ENCODE measurements around the gene AAGAB.

The AAGAB gene

DNA sequence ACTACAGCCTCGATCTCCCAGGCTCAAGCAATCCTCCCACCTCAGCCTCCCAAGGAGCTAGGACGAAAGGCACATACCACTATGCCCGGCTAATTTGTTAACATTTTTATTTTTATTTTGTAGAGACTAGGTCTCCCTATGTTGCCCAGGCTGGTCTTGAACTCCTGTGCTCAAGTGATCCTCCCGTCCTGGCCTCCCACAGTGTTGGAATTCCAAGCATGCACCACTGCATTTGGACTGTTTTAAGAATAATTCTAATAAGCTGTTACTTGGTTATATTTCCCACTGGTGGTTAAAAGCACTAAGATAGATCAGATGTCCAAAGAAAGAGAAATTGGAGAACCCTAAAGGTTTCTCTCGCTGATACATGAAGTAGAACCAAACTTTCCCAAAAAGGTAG is 3.1 kb downstream of the AAGAB start:
- no peak for TF ChIP-seq POLR2AphosphoS5 (IDR thresholded peaks at IDR 0.05; ENCODE audit: low read depth, low read length)
- no peak for TF ChIP-seq TAF1 (IDR thresholded peaks at IDR 0.05; ENCODE audit: borderline replicate concordance, insufficient read depth, low read length)
- TF ChIP-seq FOXP2 (optimal IDR thresholded peaks at IDR 0.05; ENCODE audit: borderline replicate concordance, extremely low read depth, extremely low read length, insufficient read depth) = no peak
- TF ChIP-seq, protein P1, sequence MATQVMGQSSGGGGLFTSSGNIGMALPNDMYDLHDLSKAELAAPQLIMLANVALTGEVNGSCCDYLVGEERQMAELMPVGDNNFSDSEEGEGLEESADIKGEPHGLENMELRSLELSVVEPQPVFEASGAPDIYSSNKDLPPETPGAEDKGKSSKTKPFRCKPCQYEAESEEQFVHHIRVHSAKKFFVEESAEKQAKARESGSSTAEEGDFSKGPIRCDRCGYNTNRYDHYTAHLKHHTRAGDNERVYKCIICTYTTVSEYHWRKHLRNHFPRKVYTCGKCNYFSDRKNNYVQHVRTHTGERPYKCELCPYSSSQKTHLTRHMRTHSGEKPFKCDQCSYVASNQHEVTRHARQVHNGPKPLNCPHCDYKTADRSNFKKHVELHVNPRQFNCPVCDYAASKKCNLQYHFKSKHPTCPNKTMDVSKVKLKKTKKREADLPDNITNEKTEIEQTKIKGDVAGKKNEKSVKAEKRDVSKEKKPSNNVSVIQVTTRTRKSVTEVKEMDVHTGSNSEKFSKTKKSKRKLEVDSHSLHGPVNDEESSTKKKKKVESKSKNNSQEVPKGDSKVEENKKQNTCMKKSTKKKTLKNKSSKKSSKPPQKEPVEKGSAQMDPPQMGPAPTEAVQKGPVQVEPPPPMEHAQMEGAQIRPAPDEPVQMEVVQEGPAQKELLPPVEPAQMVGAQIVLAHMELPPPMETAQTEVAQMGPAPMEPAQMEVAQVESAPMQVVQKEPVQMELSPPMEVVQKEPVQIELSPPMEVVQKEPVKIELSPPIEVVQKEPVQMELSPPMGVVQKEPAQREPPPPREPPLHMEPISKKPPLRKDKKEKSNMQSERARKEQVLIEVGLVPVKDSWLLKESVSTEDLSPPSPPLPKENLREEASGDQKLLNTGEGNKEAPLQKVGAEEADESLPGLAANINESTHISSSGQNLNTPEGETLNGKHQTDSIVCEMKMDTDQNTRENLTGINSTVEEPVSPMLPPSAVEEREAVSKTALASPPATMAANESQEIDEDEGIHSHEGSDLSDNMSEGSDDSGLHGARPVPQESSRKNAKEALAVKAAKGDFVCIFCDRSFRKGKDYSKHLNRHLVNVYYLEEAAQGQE (IDR thresholded peaks at IDR 0.05; ENCODE audit: insufficient read depth in 1 of 2, low read depth in 2 of 2, low read length in 2 of 2) = no peak
- no peak for TF ChIP-seq SIN3A (IDR thresholded peaks at IDR 0.05; ENCODE audit: borderline replicate concordance, insufficient read depth, low read length)

DNA sequence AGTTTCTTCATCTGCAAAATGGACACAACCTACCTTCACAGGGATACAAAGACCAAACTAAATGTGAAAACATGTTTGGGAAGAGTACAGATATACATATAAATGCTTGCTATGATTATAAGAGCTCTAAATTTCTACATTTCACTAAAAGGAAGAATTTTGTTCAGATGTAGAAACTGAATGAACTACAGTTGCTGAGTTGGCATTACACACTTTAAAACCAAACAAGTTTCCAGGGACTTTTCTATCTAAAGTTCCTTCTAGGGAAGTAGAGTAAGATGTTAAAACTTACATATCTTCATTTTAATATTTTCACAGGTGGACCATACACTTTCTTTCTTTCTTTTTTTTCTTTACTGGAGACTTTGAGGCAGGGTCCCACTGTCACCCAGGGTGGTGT is 4.6 kb downstream of the AAGAB start:
- no peak for TF ChIP-seq POLR2AphosphoS5 (IDR thresholded peaks at IDR 0.05; ENCODE audit: low read depth, low read length)
- TF ChIP-seq SIN3A (IDR thresholded peaks at IDR 0.05; ENCODE audit: borderline replicate concordance, insufficient read depth, low read length) = no peak
- no peak for TF ChIP-seq FOXP2 (optimal IDR thresholded peaks at IDR 0.05; ENCODE audit: borderline replicate concordance, extremely low read depth, extremely low read length, insufficient read depth)
- no peak for TF ChIP-seq TAF1 (IDR thresholded peaks at IDR 0.05; ENCODE audit: borderline replicate concordance, insufficient read depth, low read length)
- TF ChIP-seq, protein P1 (IDR thresholded peaks at IDR 0.05; ENCODE audit: insufficient read depth in 1 of 2, low read depth in 2 of 2, low read length in 2 of 2) = no peak

DNA sequence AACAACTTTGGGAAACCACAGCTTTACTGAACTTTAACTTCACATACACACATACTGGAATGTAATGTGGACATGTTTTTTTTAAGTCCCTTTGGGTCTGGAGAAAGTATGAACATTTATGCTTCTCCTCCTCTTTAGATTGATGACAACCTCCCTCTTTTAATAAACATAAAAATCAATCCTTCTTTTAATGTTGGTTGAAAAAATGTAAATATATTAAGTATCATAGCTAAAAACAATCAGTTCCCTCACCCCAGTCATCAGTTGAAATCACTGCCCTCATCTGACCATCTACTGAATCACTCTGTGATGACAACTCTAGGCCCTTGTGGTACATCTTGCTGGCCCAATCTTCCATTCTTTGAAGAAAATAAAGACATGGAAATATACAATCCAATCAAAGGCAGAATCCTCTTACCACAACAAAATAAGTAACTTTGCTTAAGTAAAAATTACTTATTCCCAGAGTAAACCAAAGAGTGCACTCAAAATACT is 6.4 kb downstream of the AAGAB start:
- no peak for TF ChIP-seq FOXP2 (optimal IDR thresholded peaks at IDR 0.05; ENCODE audit: borderline replicate concordance, extremely low read depth, extremely low read length, insufficient read depth)

DNA sequence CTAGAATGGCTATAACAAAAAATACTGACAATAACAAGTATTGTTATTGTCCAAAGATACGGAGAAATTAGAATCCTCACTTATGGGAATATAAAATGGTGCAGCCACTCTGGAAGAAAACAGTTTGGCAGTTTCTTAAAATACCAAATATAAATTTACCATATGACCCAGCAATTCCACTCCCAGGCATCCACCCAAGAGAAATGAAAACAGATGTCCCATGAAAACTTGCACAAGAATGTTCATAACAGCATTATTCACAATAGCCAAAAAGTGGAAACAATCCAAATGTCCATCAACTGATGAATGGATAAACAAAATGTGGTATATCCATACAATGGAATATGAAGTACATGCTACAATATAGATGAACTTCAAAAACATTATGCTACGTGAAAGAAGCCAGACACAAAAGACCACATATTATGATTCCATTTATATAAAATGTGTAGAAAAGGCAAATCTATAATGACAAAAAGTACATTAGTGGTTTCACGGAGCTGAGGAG is 9.4 kb downstream of the AAGAB start:
- TF ChIP-seq FOXP2 (optimal IDR thresholded peaks at IDR 0.05; ENCODE audit: borderline replicate concordance, extremely low read depth, extremely low read length, insufficient read depth) = no peak

DNA sequence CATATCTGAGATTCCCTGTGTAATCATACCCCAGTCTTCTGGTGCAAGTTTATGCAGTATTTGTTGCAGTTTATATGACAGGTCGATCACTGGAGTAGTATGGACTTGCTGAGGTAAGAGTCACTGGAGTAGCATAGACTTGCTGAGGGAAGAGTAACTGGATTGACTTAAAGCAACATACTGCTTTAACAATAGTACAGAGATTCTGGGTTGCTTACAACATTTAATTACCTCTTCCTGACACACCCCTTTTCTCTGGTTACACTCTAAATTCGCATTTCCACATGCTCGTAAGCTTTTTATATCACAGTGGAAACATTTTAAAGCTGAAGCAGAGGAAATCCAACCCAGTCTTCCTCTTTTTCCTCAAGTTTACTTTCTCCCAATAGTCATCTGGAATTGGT is 11.8 kb downstream of the AAGAB start:
- TF ChIP-seq SIN3A (IDR thresholded peaks at IDR 0.05; ENCODE audit: borderline replicate concordance, insufficient read depth, low read length) = 0 out of 2 replicates have a peak, but pooled peaks have one; percentile 39
- TF ChIP-seq FOXP2 (optimal IDR thresholded peaks at IDR 0.05; ENCODE audit: borderline replicate concordance, extremely low read depth, extremely low read length, insufficient read depth) = no peak

DNA sequence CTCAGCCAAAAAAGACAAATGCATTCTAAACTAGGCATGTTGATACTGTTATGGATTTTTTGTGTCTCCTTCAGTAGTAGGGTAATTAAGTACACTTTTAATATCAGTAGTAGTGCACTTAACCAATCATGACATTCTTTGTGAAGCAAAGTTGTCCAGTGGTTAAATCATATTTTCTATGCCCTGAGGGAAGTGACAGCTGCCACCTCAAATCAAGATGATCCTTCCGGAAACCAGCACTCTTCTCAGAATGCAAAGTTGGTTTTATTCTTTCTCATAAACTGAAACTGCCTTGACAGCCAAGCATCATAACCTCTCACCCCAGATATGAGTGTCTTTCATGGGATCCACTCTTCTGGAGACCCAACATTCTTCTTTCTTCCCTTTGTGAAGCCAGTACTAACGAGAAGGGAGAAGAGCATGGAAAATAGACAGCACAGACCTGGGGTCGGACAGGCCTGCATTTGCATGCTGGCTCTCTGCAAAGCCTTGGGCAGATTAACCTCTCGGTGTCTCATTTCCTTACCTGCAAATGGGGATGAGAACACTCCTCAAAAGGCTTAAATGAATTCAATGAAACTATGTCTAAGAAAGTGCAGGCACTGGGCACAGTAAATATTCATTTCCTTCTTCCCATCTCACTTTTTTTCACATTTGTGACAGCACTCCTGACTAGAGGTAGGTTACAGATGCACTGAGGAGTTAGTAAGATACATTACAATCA is 13.2 kb downstream of the AAGAB start:
- no peak for TF ChIP-seq POLR2AphosphoS5 (IDR thresholded peaks at IDR 0.05; ENCODE audit: low read depth, low read length)
- TF ChIP-seq, protein P1 (IDR thresholded peaks at IDR 0.05; ENCODE audit: insufficient read depth in 1 of 2, low read depth in 2 of 2, low read length in 2 of 2) = no peak
- TF ChIP-seq TAF1 (IDR thresholded peaks at IDR 0.05; ENCODE audit: borderline replicate concordance, insufficient read depth, low read length) = no peak
- TF ChIP-seq SIN3A (IDR thresholded peaks at IDR 0.05; ENCODE audit: borderline replicate concordance, insufficient read depth, low read length) = no peak
- TF ChIP-seq FOXP2 (optimal IDR thresholded peaks at IDR 0.05; ENCODE audit: borderline replicate concordance, extremely low read depth, extremely low read length, insufficient read depth) = no peak
